ENCODE results near the gene HSPB2.

Gene HSPB2

GRCh38 chr11:111944139-111944538 lies 31.6 kb downstream of the HSPB2 start:
- Mint-ChIP-seq H3K36me3 (ENCODE audit: low read depth) (peaks cover 13% of the 10 kb centered on the region), H3K4me3 (peak overlapping the region; percentile 35), H3K27ac (peak overlapping the region; percentile 95), H3K27me3 (ENCODE audit: low read depth, poor library complexity) (no peaks in the 10 kb centered on the region), H3K4me1 (peaks cover 62% of the 10 kb centered on the region), H3K9me3 (no peaks in the 10 kb centered on the region)
- no peak for DNase-seq
- TF ChIP-seq, protein P1, sequence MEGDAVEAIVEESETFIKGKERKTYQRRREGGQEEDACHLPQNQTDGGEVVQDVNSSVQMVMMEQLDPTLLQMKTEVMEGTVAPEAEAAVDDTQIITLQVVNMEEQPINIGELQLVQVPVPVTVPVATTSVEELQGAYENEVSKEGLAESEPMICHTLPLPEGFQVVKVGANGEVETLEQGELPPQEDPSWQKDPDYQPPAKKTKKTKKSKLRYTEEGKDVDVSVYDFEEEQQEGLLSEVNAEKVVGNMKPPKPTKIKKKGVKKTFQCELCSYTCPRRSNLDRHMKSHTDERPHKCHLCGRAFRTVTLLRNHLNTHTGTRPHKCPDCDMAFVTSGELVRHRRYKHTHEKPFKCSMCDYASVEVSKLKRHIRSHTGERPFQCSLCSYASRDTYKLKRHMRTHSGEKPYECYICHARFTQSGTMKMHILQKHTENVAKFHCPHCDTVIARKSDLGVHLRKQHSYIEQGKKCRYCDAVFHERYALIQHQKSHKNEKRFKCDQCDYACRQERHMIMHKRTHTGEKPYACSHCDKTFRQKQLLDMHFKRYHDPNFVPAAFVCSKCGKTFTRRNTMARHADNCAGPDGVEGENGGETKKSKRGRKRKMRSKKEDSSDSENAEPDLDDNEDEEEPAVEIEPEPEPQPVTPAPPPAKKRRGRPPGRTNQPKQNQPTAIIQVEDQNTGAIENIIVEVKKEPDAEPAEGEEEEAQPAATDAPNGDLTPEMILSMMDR (IDR thresholded peaks at IDR 0.05): no peak

- no peaks in the 10 kb centered on the region for H3K9me3 Mint-ChIP-seq
- peak overlapping the region; percentile 78 for H3K27ac Mint-ChIP-seq
- H3K4me3 Mint-ChIP-seq: peak overlapping the region; percentile 47
- H3K4me1 Mint-ChIP-seq: peaks cover 62% of the 10 kb centered on the region
- peaks cover 18% of the 10 kb centered on the region for H3K36me3 Mint-ChIP-seq (ENCODE audit: low read depth)
- no peak for DNase-seq
- TF ChIP-seq, protein P1 (IDR thresholded peaks at IDR 0.05): no peak
- H3K27me3 Mint-ChIP-seq (ENCODE audit: low read depth, poor library complexity): no peaks in the 10 kb centered on the region
These were observed 32.1 kb downstream of the HSPB2 start for GRCh38 chr11:111944651-111945051.

DNA sequence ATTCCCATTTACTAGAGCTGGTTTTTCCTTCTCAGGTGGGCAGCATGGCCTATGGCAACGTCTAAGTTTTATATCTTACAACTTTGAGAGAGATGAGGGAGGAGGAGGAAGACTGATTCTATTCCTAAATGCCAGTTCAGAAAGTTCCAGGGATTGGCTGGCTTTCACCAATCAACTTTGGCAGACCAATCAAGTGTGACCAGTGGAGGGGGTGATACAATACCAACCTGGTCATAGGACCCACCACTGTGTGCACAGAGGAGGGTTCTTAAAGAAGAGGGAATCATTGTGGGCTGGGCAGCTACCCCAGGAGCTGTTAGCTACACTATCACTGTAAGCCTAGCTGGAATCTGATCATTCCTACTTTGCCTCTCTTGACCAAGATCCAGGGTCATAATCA lies 32.7 kb downstream of the HSPB2 start:
- Mint-ChIP-seq H3K36me3 (ENCODE audit: low read depth) (peaks cover 22% of the 10 kb centered on the region), H3K27ac (peak overlapping the region; percentile 78), H3K4me1 (peaks cover 60% of the 10 kb centered on the region), H3K9me3 (peaks cover 3% of the 10 kb centered on the region), H3K27me3 (ENCODE audit: low read depth, poor library complexity) (no peaks in the 10 kb centered on the region), H3K4me3 (peak overlapping the region; percentile 47)
- TF ChIP-seq, protein P1 (IDR thresholded peaks at IDR 0.05): no peak
- no peak for DNase-seq

DNA sequence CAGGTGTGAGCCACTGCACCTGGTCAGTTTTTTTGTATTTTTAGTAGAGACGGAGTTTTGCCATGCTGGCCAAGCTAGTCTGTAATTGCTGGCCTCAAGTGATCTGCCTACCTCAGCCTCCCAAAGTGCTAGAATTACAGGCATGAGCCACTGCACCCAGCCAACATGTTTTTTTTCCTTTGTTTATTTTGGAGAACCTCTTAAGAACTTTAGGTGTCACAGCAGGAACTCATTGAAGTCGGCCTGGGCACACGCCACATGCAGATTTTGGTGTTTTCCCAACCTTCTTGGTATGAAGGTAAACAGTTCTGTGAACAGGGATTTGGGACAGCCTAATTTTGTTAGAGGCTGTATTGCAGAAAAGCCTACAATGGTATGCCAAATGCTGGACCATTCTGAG lies 34.0 kb downstream of the HSPB2 start:
- Mint-ChIP-seq H3K9me3 (peaks cover 9% of the 10 kb centered on the region), H3K27ac (peak overlapping the region; percentile 97), H3K4me3 (peak overlapping the region; percentile 2), H3K27me3 (ENCODE audit: low read depth, poor library complexity) (no peaks in the 10 kb centered on the region), H3K36me3 (ENCODE audit: low read depth) (peaks cover 31% of the 10 kb centered on the region), H3K4me1 (peaks cover 52% of the 10 kb centered on the region)
- TF ChIP-seq, protein P1 (IDR thresholded peaks at IDR 0.05): no peak
- no peak for DNase-seq

DNA sequence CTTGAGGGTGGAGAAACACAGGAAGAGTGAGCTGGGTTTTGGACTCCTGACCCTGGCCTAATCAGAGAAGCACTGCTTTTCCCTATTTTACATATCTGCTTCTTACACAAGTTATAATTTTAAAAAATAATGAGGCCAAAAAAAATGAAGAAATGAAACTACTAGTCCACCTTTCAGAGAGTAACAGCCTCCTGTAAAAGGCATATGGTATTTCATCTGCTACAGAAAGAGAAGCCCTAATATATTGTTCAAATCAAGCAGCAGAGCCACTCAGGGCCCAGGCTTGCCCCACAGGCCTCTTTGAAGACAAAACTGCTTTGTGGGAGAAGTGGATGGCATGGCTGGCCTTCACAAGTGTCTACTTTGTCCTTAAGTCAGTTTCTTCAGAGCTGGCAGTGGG lies 34.6 kb downstream of the HSPB2 start:
- Mint-ChIP-seq H3K27me3 (ENCODE audit: low read depth, poor library complexity) (no peaks in the 10 kb centered on the region), H3K36me3 (ENCODE audit: low read depth) (peaks cover 37% of the 10 kb centered on the region), H3K4me1 (peaks cover 52% of the 10 kb centered on the region), H3K9me3 (peaks cover 15% of the 10 kb centered on the region), H3K27ac (peak overlapping the region; percentile 97), H3K4me3 (peak overlapping the region; percentile 2)
- no peak for DNase-seq
- TF ChIP-seq, protein P1 (IDR thresholded peaks at IDR 0.05): no peak
